Parathyroid adenoma (tissue), 2 donors: ENCODE measurements around the gene CTPS1.

Experiments
- H2AFZ ChIP-seq: fragments of 300-600 bp; sonication (generic); one replicate; pipeline ENCODE4 v1.7.0; 2017; ENCODE audit warnings: antibody characterized with exemption, mild to moderate bottlenecking
- H3K27ac ChIP-seq: fragments of 300-600 bp; sonication (generic); one replicate; pipeline ENCODE4 v1.7.0; 2017
- H3K27me3 ChIP-seq: fragments of 300-600 bp; sonication (generic); one replicate; pipeline ENCODE4 v1.7.0; 2017; ENCODE audit warnings: low read length; ENCODE audit not compliant: control insufficient read depth, insufficient read depth
- H3K36me3 ChIP-seq: fragments of 300-600 bp; sonication (generic); one replicate; pipeline ENCODE4 v1.7.0; 2017; ENCODE audit warnings: low read length; ENCODE audit not compliant: control insufficient read depth, insufficient read depth
- H3K4me1 ChIP-seq: fragments of 300-600 bp; sonication (generic); one replicate; pipeline ENCODE4 v1.7.0; 2017; ENCODE audit warnings: control low read depth
- H3K4me2 ChIP-seq: fragments of 300-600 bp; sonication (generic); one replicate; pipeline ENCODE4 v1.7.0; 2017; ENCODE audit warnings: low read length
- H3K4me3 ChIP-seq: fragments of 300-600 bp; sonication (generic); one replicate; pipeline ENCODE4 v1.7.0; 2017; ENCODE audit warnings: low read depth, low read length
- H3K79me2 ChIP-seq: fragments of 300-600 bp; sonication (generic); one replicate; pipeline ENCODE4 v1.7.0; 2017; ENCODE audit warnings: control low read depth
- H3K9ac ChIP-seq: fragments of 300-600 bp; sonication (generic); one replicate; pipeline ENCODE4 v1.7.0; 2017; ENCODE audit warnings: mild to moderate bottlenecking
- H3K9me3 ChIP-seq: fragments of 300-600 bp; sonication (generic); one replicate; pipeline ENCODE4 v1.7.0; 2017; ENCODE audit warnings: low read length; ENCODE audit not compliant: control insufficient read depth
- CTCF ChIP-seq: fragments of 300-600 bp; sonication (generic); IDR thresholded peaks from one replicate; pipeline ENCODE4 v1.7.0; 2017; ENCODE audit warnings: antibody characterized with exemption, mild to moderate bottlenecking
- donor health status: primary hyperparathyroidism.

CTPS1 gene

DNA sequence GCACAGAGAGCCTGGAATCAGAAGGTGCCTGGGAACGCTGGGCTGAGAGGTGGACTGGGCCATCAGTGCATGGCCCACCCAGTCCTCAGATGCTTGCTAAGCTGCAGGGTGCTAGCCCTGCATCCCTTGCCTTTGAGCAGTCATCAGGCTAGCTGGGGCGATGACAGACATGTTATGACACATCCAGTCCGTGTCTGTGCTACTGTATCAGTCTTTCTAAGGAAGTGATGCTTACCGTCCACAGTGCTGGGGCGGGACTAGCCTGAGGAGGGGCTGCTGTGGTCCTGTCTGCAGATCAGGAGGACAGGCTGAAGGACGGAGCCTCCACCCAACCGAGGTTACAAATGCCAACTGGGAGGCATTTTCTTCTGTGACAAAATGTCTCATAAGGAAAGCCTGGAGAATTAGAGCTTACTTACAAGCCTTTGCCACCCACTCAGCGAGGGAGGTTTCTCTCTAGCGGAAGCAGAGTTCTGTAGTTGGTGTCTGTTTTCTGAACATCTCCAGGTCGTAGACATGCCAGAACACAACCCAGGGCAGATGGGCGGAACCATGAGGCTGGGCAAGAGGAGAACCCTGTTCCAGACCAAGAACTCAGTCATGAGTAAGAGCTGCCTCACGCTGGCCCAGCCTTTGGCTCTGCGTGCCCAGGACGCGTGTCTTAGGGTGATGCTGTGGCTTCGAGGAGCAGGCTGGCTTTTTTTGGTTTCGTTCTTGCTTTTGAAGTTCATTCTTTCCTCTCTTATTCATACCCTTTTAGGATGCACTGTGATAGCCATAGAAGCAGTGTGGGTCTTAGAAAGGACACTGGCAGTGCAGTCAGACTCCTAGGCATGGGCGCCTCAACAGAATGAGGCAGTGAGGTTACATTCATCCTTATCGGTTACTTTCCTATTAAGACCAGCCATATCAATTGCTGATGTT, 27.7 kb downstream of the CTPS1 start:
- no peak overlapping the region for H3K27ac ChIP-seq

DNA sequence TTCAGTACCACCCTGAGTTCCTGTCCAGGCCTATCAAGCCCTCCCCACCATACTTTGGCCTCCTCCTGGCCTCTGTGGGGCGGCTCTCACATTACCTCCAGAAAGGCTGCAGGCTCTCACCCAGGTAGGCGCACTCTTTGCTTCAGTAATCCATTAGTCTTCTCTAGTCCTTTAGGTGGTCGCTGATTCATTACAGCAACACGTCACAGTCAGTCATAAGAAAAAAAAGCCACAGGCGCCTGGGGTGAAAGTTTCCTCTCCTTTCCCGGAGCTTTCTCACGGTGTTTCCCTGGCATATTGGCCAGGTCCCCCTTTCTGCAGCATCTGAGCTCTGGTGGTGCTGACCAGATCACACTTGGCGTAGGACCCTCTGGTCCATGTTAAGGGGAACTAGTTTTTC, 30.0 kb downstream of the CTPS1 start:
- H3K4me3 ChIP-seq: no peak overlapping the region
- H3K27ac ChIP-seq: no peak overlapping the region
- TF ChIP-seq CTCF: no peak
- no peaks in the 10 kb centered on the region for H3K4me1 ChIP-seq
- H3K79me2 ChIP-seq: no peaks in the 10 kb centered on the region
- no peaks in the 10 kb centered on the region for H3K9me3 ChIP-seq
- H3K9ac ChIP-seq: no peak overlapping the region
- H3K27me3 ChIP-seq: no peaks in the 10 kb centered on the region
- no peaks in the 10 kb centered on the region for H3K36me3 ChIP-seq
- no peak overlapping the region for H2AFZ ChIP-seq
- no peak overlapping the region for H3K4me2 ChIP-seq

More for the DNA sequence above, 27.7 kb downstream of the CTPS1 start:
- no peak for TF ChIP-seq CTCF
- no peak overlapping the region for H2AFZ ChIP-seq
- H3K4me1 ChIP-seq: peaks cover 8% of the 10 kb centered on the region
- no peak overlapping the region for H3K9ac ChIP-seq
- no peaks in the 10 kb centered on the region for H3K27me3 ChIP-seq
- H3K4me3 ChIP-seq: no peak overlapping the region
- no peaks in the 10 kb centered on the region for H3K9me3 ChIP-seq
- no peaks in the 10 kb centered on the region for H3K79me2 ChIP-seq
- no peaks in the 10 kb centered on the region for H3K36me3 ChIP-seq
- H3K4me2 ChIP-seq: no peak overlapping the region

GRCh38 chr1:41010345-41010744, 30.8 kb downstream of the CTPS1 start:
- no peaks in the 10 kb centered on the region for H3K27me3 ChIP-seq
- no peak overlapping the region for H2AFZ ChIP-seq
- no peak overlapping the region for H3K9ac ChIP-seq
- H3K4me2 ChIP-seq: no peak overlapping the region
- no peak overlapping the region for H3K27ac ChIP-seq
- H3K9me3 ChIP-seq: no peaks in the 10 kb centered on the region
- H3K4me3 ChIP-seq: no peak overlapping the region
- no peaks in the 10 kb centered on the region for H3K79me2 ChIP-seq
- H3K4me1 ChIP-seq: no peaks in the 10 kb centered on the region
- H3K36me3 ChIP-seq: no peaks in the 10 kb centered on the region
- TF ChIP-seq CTCF: no peak

GRCh38 chr1:41013024-41013423, 33.5 kb downstream of the CTPS1 start:
- Histone ChIP-seq H3K4me3 (no peak overlapping the region), H3K4me1 (no peaks in the 10 kb centered on the region), H3K79me2 (no peaks in the 10 kb centered on the region), H3K4me2 (no peak overlapping the region), H3K27ac (no peak overlapping the region), H3K27me3 (no peaks in the 10 kb centered on the region), H2AFZ (no peak overlapping the region), H3K36me3 (no peaks in the 10 kb centered on the region), H3K9me3 (no peaks in the 10 kb centered on the region), H3K9ac (no peak overlapping the region)
- no peak for TF ChIP-seq CTCF

DNA sequence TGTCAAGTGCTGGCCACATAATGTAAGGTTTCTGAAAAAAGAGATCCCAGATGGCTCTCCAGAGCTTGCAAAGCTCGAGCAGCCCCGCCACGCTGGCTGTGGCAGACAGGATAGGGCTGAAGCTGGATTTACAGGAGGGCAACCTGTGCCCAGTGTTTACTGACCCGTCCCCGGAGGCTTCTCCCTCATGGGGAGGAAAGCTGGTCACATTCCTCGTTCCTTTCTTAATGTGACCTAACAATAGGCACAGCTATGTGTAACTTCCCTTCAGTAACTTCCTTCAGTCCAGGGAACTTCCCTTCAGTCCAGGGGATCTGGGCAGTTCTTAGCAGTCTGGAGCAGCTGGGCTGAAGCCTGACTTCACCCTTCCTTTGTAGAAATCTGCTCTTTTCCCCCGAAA, 34.3 kb downstream of the CTPS1 start:
- Histone ChIP-seq H3K4me1 (no peaks in the 10 kb centered on the region), H3K79me2 (no peaks in the 10 kb centered on the region), H3K9me3 (no peaks in the 10 kb centered on the region), H3K4me3 (no peak overlapping the region), H3K9ac (no peak overlapping the region), H3K4me2 (no peak overlapping the region), H3K27me3 (no peaks in the 10 kb centered on the region), H3K27ac (no peak overlapping the region), H2AFZ (no peak overlapping the region), H3K36me3 (no peaks in the 10 kb centered on the region)
- no peak for TF ChIP-seq CTCF
